ENCODE measurements around the gene ABTB1.

DNA sequence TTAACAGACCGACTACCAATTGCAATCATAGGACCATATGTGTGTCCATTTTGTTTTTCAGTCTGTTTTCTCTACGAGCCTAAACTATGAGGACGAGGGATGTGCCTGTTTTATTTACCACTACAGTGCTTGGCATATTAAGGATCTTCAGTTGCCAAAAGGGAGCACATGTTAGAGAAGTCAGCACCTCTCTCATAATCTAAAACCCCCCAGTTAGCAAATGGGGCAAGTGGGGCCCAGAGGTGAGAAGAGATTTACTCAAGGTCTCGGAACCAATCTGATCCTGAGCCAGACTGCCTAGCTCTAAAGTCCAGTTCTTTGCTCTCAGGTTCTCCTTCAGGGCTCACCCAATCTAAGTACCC, 44.3 kb upstream of the ABTB1 start:
- TF ChIP-seq, protein P1, sequence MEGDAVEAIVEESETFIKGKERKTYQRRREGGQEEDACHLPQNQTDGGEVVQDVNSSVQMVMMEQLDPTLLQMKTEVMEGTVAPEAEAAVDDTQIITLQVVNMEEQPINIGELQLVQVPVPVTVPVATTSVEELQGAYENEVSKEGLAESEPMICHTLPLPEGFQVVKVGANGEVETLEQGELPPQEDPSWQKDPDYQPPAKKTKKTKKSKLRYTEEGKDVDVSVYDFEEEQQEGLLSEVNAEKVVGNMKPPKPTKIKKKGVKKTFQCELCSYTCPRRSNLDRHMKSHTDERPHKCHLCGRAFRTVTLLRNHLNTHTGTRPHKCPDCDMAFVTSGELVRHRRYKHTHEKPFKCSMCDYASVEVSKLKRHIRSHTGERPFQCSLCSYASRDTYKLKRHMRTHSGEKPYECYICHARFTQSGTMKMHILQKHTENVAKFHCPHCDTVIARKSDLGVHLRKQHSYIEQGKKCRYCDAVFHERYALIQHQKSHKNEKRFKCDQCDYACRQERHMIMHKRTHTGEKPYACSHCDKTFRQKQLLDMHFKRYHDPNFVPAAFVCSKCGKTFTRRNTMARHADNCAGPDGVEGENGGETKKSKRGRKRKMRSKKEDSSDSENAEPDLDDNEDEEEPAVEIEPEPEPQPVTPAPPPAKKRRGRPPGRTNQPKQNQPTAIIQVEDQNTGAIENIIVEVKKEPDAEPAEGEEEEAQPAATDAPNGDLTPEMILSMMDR (IDR thresholded peaks at IDR 0.05) = no peak
- TF ChIP-seq ZFX (IDR thresholded peaks at IDR 0.05; ENCODE audit: borderline replicate concordance) = no peak
